Measurements from ENCODE around the gene RAB3GAP1. TPM values are rescaled to one million over a fixed set of nuclear protein-coding genes. Genes with fewer than 3 reads are reported as not detected.

RAB3GAP1 gene
- total and polyA plus RNA-seq, 2 of the 4 experiments (the other 2 are of a cell fraction) = 21.2 to 65.8 TPM

GRCh38 chr2:135093193-135093592 lies 41.1 kb downstream of the RAB3GAP1 start:
- H3K4me1 ChIP-seq (ENCODE audit: control insufficient read depth, insufficient read depth, low read length) = peaks cover 7% of the 10 kb centered on the region
- no peak overlapping the region for H3K4ac ChIP-seq (ENCODE audit: low read depth, low read length)
- H3K4me3 ChIP-seq (ENCODE audit: insufficient read depth, low read depth, low read length) = no peak overlapping the region
- H2BK5ac ChIP-seq (ENCODE audit: low read depth, low read length, poor library complexity, severe bottlenecking) = peak overlapping the region; percentile 32
- DNase-seq (no peak), ATAC-seq (ENCODE audit: low read depth) (no peak; the same call in 1 of the 2 replicates)
- no peaks in the 10 kb centered on the region for H3K9me3 ChIP-seq (ENCODE audit: control insufficient read depth, insufficient read depth, low read length)
- no peak overlapping the region for H3K56ac ChIP-seq (ENCODE audit: extremely low read depth, insufficient read depth, low read length)
- no peak overlapping the region for H4K5ac ChIP-seq (ENCODE audit: low read depth, low read length)
- H4K91ac ChIP-seq (ENCODE audit: insufficient read depth, low read depth, low read length) = no peak overlapping the region
- H4K8ac ChIP-seq (ENCODE audit: low read depth in 2 of 2, low read length in 2 of 2) = no peak overlapping the region
- no peak overlapping the region for H2AK5ac ChIP-seq (ENCODE audit: low read depth, low read length)
- ChIA-PET POLR2A (ENCODE audit: unreplicated experiment) (interaction anchor here (0.6 kb wide), 1 partner anchor 458 kb away, joined by 3 read pairs; no protein-coding TSS in a partner anchor), CTCF (interaction anchor here (0.6 kb wide), 2 partner anchors 26 to 1138 kb away, joined by 4 to 5 read pairs; no protein-coding TSS in a partner anchor)
- no peak overlapping the region for H3K27ac ChIP-seq (ENCODE audit: insufficient read depth, low read length)
- dilution Hi-C loops (cut with HindIII; ENCODE audit: low sequenced_read_pairs, unreplicated experiment) = no loop called here
- intact Hi-C loops (cut with micrococcal nuclease) = no loop called here
- no peaks in the 10 kb centered on the region; the same call in 1 of the 2 replicates for H4K20me1 ChIP-seq (ENCODE audit: insufficient read depth, low read length)
- H3K14ac ChIP-seq (replicated peaks; ENCODE audit: low read depth, low read length) = no peak overlapping the region
- TF ChIP-seq MAFK (IDR thresholded peaks at IDR 0.05; ENCODE audit: low read depth, low read length) = no peak
- TF ChIP-seq POLR2A (IDR thresholded peaks at IDR 0.05; ENCODE audit: low read depth, low read length) = no peak
- TF ChIP-seq RCOR1 (IDR thresholded peaks at IDR 0.05; ENCODE audit: insufficient replicate concordance, low read length) = no peak
- TF ChIP-seq MAZ (IDR thresholded peaks at IDR 0.05; ENCODE audit: borderline replicate concordance, low read depth, low read length) = no peak
- no peak for TF ChIP-seq CEBPB (IDR thresholded peaks at IDR 0.05; ENCODE audit: low read depth, low read length)
- no peak for TF ChIP-seq CTCF (conservative IDR thresholded peaks at IDR 0.05; ENCODE audit: low read depth, low read length)
- no peak for TF ChIP-seq ELK1 (IDR thresholded peaks at IDR 0.05; ENCODE audit: borderline replicate concordance, low read depth, low read length)
- no peak for TF ChIP-seq NFE2L2 (IDR thresholded peaks at IDR 0.05; ENCODE audit: low read depth, low read length)
- TF ChIP-seq MXI1 (IDR thresholded peaks at IDR 0.05; ENCODE audit: borderline replicate concordance, low read depth, low read length) = no peak
- no peak for TF ChIP-seq FOS (IDR thresholded peaks at IDR 0.05; ENCODE audit: low read depth, low read length)
- TF ChIP-seq RAD21 (IDR thresholded peaks at IDR 0.05; ENCODE audit: low read length) = no peak
- no peak for TF ChIP-seq USF2 (IDR thresholded peaks at IDR 0.05; ENCODE audit: low read depth, low read length)
- in situ Hi-C loops (cut with MboI; ENCODE audit: low sequenced_read_pairs) = no loop called here
- no peaks in the 10 kb centered on the region; the same call in 1 of the 2 replicates for H3K9me1 ChIP-seq (ENCODE audit: insufficient read depth, low read length)
- no TSS peak for BruUV-seq (replicated peaks)
- H3K79me1 ChIP-seq (ENCODE audit: low read depth in 1 of 2, low read length in 2 of 2) = peaks cover 18 to 23% of the 10 kb centered on the region in 2 experiments
- no peak overlapping the region for H2BK15ac ChIP-seq (ENCODE audit: low read depth, low read length)
- H3K23ac ChIP-seq (ENCODE audit: low read depth, low read length) = no peak overlapping the region
- H3K18ac ChIP-seq (ENCODE audit: low read depth, low read length) = no peak overlapping the region
- no peak overlapping the region for H2BK120ac ChIP-seq (ENCODE audit: low read depth, low read length)
- peaks cover 7% of the 10 kb centered on the region; the same call in 1 of the 2 replicates for H3K36me3 ChIP-seq (ENCODE audit: control insufficient read depth, insufficient read depth, low read length)
- H2AK9ac ChIP-seq (replicated peaks; ENCODE audit: low read depth, low read length, poor library complexity) = no peak overlapping the region
- H2BK20ac ChIP-seq (ENCODE audit: low read depth, low read length) = no peak overlapping the region
- H3K9ac ChIP-seq (ENCODE audit: low read depth, low read length) = no peak overlapping the region
- H3K4me2 ChIP-seq (ENCODE audit: low read depth, low read length) = no peak overlapping the region
- no peaks in the 10 kb centered on the region for H3K27me3 ChIP-seq (ENCODE audit: control insufficient read depth, insufficient read depth, low read length)
- H2AFZ ChIP-seq (replicated peaks; ENCODE audit: low read length, poor library complexity) = no peak overlapping the region
